Tibial artery (tissue), 4 donors: ENCODE data around the gene CLPTM1.
A peak's percentile ranks its signal among the peaks of the same experiment; 100 is the strongest.
"Not testable (repeated sequence)": the region's sequence is repeated elsewhere in the genome, so short reads cannot be mapped to it uniquely, and the experiment has no call there.

Experiments used
- DNase-seq, 2 donors: peaks; one replicate each; pipeline ENCODE4 v3.0.0-alpha.2; 2019
- H3K27ac ChIP-seq, 2 donors: fragments of 200-600 bp; sonication (generic) in 1 of 2; 1 replicate in 1 of 2; 2 replicates in 1 of 2; pipeline ENCODE4 v1.5.1; 2018 to 2019; ENCODE audit warnings: mild to moderate bottlenecking in 1 of 2
- H3K27me3 ChIP-seq, 2 donors: fragments of 200-600 bp; sonication (generic) in 1 of 2; one replicate each; pipeline versions ENCODE4 v1.5.1 to v1.6.0; 2016 to 2019
- H3K36me3 ChIP-seq, 3 donors: fragments of 200-600 bp; sonication (generic) in 2 of 3; one replicate each; pipeline ENCODE4 v1.5.1; 2016 to 2019; ENCODE audit warnings: mild to moderate bottlenecking in 2 of 3
- H3K4me1 ChIP-seq, 4 donors: fragments of 200-600 bp; sonication (generic) in 2 of 4; 1 replicate in 3 of 4; 2 replicates in 1 of 4; pipeline ENCODE4 v1.5.1; 2016 to 2019
- H3K4me3 ChIP-seq, 2 donors: fragments of 200-600 bp; sonication (generic) in 1 of 2; 1 replicate in 1 of 2; 2 replicates in 1 of 2; pipeline ENCODE4 v1.5.1; 2018 to 2019; ENCODE audit warnings: mild to moderate bottlenecking in 2 of 2
- H3K9me3 ChIP-seq, 3 donors: fragments of 200-600 bp; sonication (generic) in 1 of 3; one replicate each; pipeline ENCODE4 v1.5.1; 2016 to 2019
- CTCF ChIP-seq, 2 experiments: fragments of 200-600 bp in 1 of 2; fragments of 450-650 bp in 1 of 2; IDR thresholded peaks; one replicate each; pipeline ENCODE4 v1.5.1; 2017 to 2019; ENCODE audit warnings: antibody characterized with exemption in 2 of 2, mild to moderate bottlenecking in 1 of 2, moderate library complexity in 1 of 2
- intact Hi-C: fragments of 100-400 bp; cut with DNase I; formaldehyde crosslinking; loops from one replicate; pipeline ENCODE4 v1.15.0; 2023; ENCODE audit warnings: low total_unique reads

The CLPTM1 gene

GRCh38 chr19:44925114-44925891 lies 29.9 kb upstream of the CLPTM1 start:
- intact Hi-C loops: no loop called here
- Histone ChIP-seq H3K4me1 (peaks cover 0 to 10% (median 4%) of the 10 kb centered on the region in 4 donors), H3K27ac (no peak overlapping the region), H3K4me3 (no peak overlapping the region), H3K27me3 (peaks cover 0 to 23% of the 10 kb centered on the region in 2 donors), H3K9me3 (no peaks in the 10 kb centered on the region), H3K36me3 (no peaks in the 10 kb centered on the region)
- DNase-seq: peak; percentile 83 to 89
- no peak for TF ChIP-seq CTCF (IDR thresholded peaks at IDR 0.05)

GRCh38 chr19:44926245-44927077 lies 28.7 kb upstream of the CLPTM1 start:
- DNase-seq, intact Hi-C loops, H3K9me3 ChIP-seq, H3K36me3 ChIP-seq, H3K27ac ChIP-seq: not testable (repeated sequence)
- Histone ChIP-seq H3K4me1 (peaks cover 0 to 10% (median 4%) of the 10 kb centered on the region in 4 donors), H3K4me3 (peak overlapping the region in 1 of 2 donors; percentile 32), H3K27me3 (peaks cover 0 to 23% of the 10 kb centered on the region in 2 donors)

GRCh38 chr19:44927746-44928145 lies 27.4 kb upstream of the CLPTM1 start:
- Histone ChIP-seq H3K9me3 (no peaks in the 10 kb centered on the region), H3K27me3 (peaks cover 0 to 23% of the 10 kb centered on the region in 2 donors), H3K4me3 (no peak overlapping the region), H3K4me1 (peaks cover 0 to 10% (median 4%) of the 10 kb centered on the region in 4 donors), H3K36me3 (no peaks in the 10 kb centered on the region), H3K27ac (no peak overlapping the region)
- intact Hi-C loops: no loop called here
- TF ChIP-seq CTCF (IDR thresholded peaks at IDR 0.05): no peak
- DNase-seq: no peak

- intact Hi-C loops: no loop called here
- H3K27ac ChIP-seq: no peak overlapping the region
- H3K36me3 ChIP-seq: no peaks in the 10 kb centered on the region
- H3K4me1 ChIP-seq: peaks cover 0 to 10% (median 4%) of the 10 kb centered on the region in 4 donors
- peaks cover 0 to 20% of the 10 kb centered on the region in 2 donors for H3K27me3 ChIP-seq
- H3K9me3 ChIP-seq: no peaks in the 10 kb centered on the region
- no peak for DNase-seq
- no peak for TF ChIP-seq CTCF (IDR thresholded peaks at IDR 0.05)
- H3K4me3 ChIP-seq: no peak overlapping the region
Measured at GRCh38 chr19:44930088-44930487, 25.1 kb upstream of the CLPTM1 start.

GRCh38 chr19:44931541-44931940 lies 23.6 kb upstream of the CLPTM1 start:
- no peak overlapping the region for H3K4me3 ChIP-seq
- H3K9me3 ChIP-seq: no peaks in the 10 kb centered on the region
- H3K36me3 ChIP-seq: no peaks in the 10 kb centered on the region
- H3K4me1 ChIP-seq: peaks cover 0 to 9% (median 4%) of the 10 kb centered on the region in 4 donors
- H3K27ac ChIP-seq: no peak overlapping the region
- peaks cover 0 to 7% of the 10 kb centered on the region in 2 donors for H3K27me3 ChIP-seq
- no peak for DNase-seq
- intact Hi-C loops: no loop called here
- no peak for TF ChIP-seq CTCF (IDR thresholded peaks at IDR 0.05)

GRCh38 chr19:44939668-44940067 lies 15.5 kb upstream of the CLPTM1 start:
- TF ChIP-seq CTCF (IDR thresholded peaks at IDR 0.05): no peak
- intact Hi-C loops: no loop called here

More at GRCh38 chr19:44939668-44940067, 15.5 kb upstream of the CLPTM1 start:
- no peak for DNase-seq
- no peaks in the 10 kb centered on the region for H3K27me3 ChIP-seq
- no peaks in the 10 kb centered on the region for H3K4me1 ChIP-seq
- H3K4me3 ChIP-seq: no peak overlapping the region
- no peaks in the 10 kb centered on the region for H3K36me3 ChIP-seq
- H3K9me3 ChIP-seq: no peaks in the 10 kb centered on the region
- no peak overlapping the region for H3K27ac ChIP-seq
